ENCODE data around the gene COPS3.
A peak's percentile ranks its signal among the peaks of the same experiment; 100 is the strongest.

GRCh38 chr17:17206124-17206912 lies 74.7 kb downstream of the COPS3 start, which contains the start of gene PLD6:
- no peak for TF ChIP-seq PATZ1 (CRISPR knock-in tag; IDR thresholded peaks at IDR 0.05; ENCODE audit: borderline replicate concordance)
- no peak for TF ChIP-seq ISL1 (CRISPR knock-in tag; IDR thresholded peaks at IDR 0.05)
- no peak for TF ChIP-seq ZNF8 (CRISPR knock-in tag; IDR thresholded peaks at IDR 0.05)
- no peak for TF ChIP-seq ESRRG (CRISPR knock-in tag; IDR thresholded peaks at IDR 0.05)
- peak; percentile 99 for TF ChIP-seq ARNTL (CRISPR knock-in tag; IDR thresholded peaks at IDR 0.05; ENCODE audit: borderline replicate concordance, low read depth)
- TF ChIP-seq ZC3H10 (CRISPR knock-in tag; IDR thresholded peaks at IDR 0.05): no peak
- no peak for TF ChIP-seq CREB5 (CRISPR knock-in tag; IDR thresholded peaks at IDR 0.05; ENCODE audit: low read depth)
- no peak for TF ChIP-seq GLIS3 (CRISPR knock-in tag; IDR thresholded peaks at IDR 0.05)
- TF ChIP-seq CSDC2 (CRISPR knock-in tag; IDR thresholded peaks at IDR 0.05): no peak
- TF ChIP-seq TSHZ2 (CRISPR knock-in tag; IDR thresholded peaks at IDR 0.05): no peak
